CD4-positive, alpha-beta T cell treated with Interleukin-4 for 1 hour (primary cell): ENCODE data around the gene NIM1K.
A peak's percentile ranks its signal among the peaks of the same experiment; 100 is the strongest.
"Not testable (repeated sequence)": the region's sequence is repeated elsewhere in the genome, so short reads cannot be mapped to it uniquely, and the experiment has no call there.

Experiments
- DNase-seq, 2 donors: peaks; one replicate each; pipeline ENCODE4 v3.0.0-alpha.2; 2020 to 2022

NIM1K gene

GRCh38 chr5:43287493-43287892 lies 95.5 kb downstream of the NIM1K start:
- no peak for DNase-seq

- DNase-seq = no peak
These were observed 96.3 kb downstream of the NIM1K start for GRCh38 chr5:43288269-43288831.

- no peak for DNase-seq
These were observed 98.7 kb downstream of the NIM1K start for GRCh38 chr5:43290726-43291125.

- no peak for DNase-seq
These were observed 102.2 kb downstream of the NIM1K start for GRCh38 chr5:43294226-43294625.

GRCh38 chr5:43295202-43295601 lies 103.2 kb downstream of the NIM1K start:
- DNase-seq = no peak

- no peak for DNase-seq
These were observed 104.8 kb downstream of the NIM1K start for GRCh38 chr5:43296835-43297234.

- DNase-seq = no peak
These were observed 106.4 kb downstream of the NIM1K start for GRCh38 chr5:43298443-43298842.

GRCh38 chr5:43300112-43300511 lies 108.1 kb downstream of the NIM1K start:
- no peak for DNase-seq

- no peak for DNase-seq
These were observed 109.6 kb downstream of the NIM1K start for GRCh38 chr5:43301653-43302091.

- no peak for DNase-seq
These were observed 110.5 kb downstream of the NIM1K start for GRCh38 chr5:43302481-43302880.

- DNase-seq = no peak
These were observed 111.2 kb downstream of the NIM1K start for GRCh38 chr5:43303242-43303641.

GRCh38 chr5:43304525-43304924 lies 112.5 kb downstream of the NIM1K start:
- peak in 1 of 2 donors; percentile 40 for DNase-seq

- DNase-seq = peak in 1 of 2 donors; percentile 71
These were observed 114.0 kb downstream of the NIM1K start for GRCh38 chr5:43305948-43306565.

- not testable (repeated sequence) for DNase-seq
These were observed 114.9 kb downstream of the NIM1K start for GRCh38 chr5:43306954-43307353.

- DNase-seq = no peak
These were observed 117.1 kb downstream of the NIM1K start for GRCh38 chr5:43309122-43309521.

- DNase-seq = no peak
These were observed 117.6 kb downstream of the NIM1K start for GRCh38 chr5:43309637-43310036.

GRCh38 chr5:43312076-43312661 lies 120.1 kb downstream of the NIM1K start:
- DNase-seq = no peak

- DNase-seq = no peak
These were observed 120.6 kb downstream of the NIM1K start for GRCh38 chr5:43312699-43313034.

GRCh38 chr5:43313035-43313853 lies 121.2 kb downstream of the NIM1K start, which contains the start of gene HMGCS1:
Gene HMGCS1 (minus strand): TSS chr5:43313412. CDS start chr5:43298965, 14,447 bp downstream.
- DNase-seq = peak; percentile 100

- DNase-seq = no peak
These were observed 121.9 kb downstream of the NIM1K start for GRCh38 chr5:43313854-43314457.

- no peak for DNase-seq
These were observed 122.7 kb downstream of the NIM1K start for GRCh38 chr5:43314724-43315123.

GRCh38 chr5:43315263-43315662 lies 123.2 kb downstream of the NIM1K start:
- no peak for DNase-seq

- DNase-seq = no peak
These were observed 123.7 kb downstream of the NIM1K start for GRCh38 chr5:43315682-43316081.
